HepG2 (cell line): Measurements from ENCODE around the gene TMEM9. TPM values are rescaled to one million over a fixed set of nuclear protein-coding genes. Genes with fewer than 3 reads are reported as not detected.

Experiments
- CC2D1A ChIP-seq: sonication (generic); formaldehyde crosslinking; IDR thresholded peaks from 2 replicates; pipeline ENCODE4 v1.8.1; 2023; ENCODE audit warnings: mild to moderate bottlenecking, missing genetic modification reagents
- CERS6 ChIP-seq: sonication (generic); formaldehyde crosslinking; IDR thresholded peaks from 2 replicates; pipeline ENCODE4 v1.5.0; 2020; ENCODE audit warnings: missing genetic modification reagents
- HINFP ChIP-seq: sonication (generic); formaldehyde crosslinking; IDR thresholded peaks from 2 replicates; pipeline ENCODE4 v1.4.0; 2020; ENCODE audit warnings: low read depth, mild to moderate bottlenecking, missing genetic modification reagents
- NRL ChIP-seq: sonication (generic); formaldehyde crosslinking; IDR thresholded peaks from 2 replicates; pipeline ENCODE4 v1.5.0; 2020; ENCODE audit warnings: missing genetic modification reagents, mild to moderate bottlenecking, moderate library complexity, borderline replicate concordance
- TBP ChIP-seq: sonication (generic); formaldehyde crosslinking; IDR thresholded peaks from 2 replicates; pipeline ENCODE4 v1.5.0; 2020; ENCODE audit warnings: missing genetic modification reagents
- TBX3 ChIP-seq: fragments of 450-650 bp; IDR thresholded peaks from 2 replicates; pipeline ENCODE4 v1.6.1; 2017; ENCODE audit warnings: antibody characterized with exemption, mild to moderate bottlenecking, inconsistent platforms, borderline replicate concordance
- TCF12 ChIP-seq, 2 experiments: fragments of 450-650 bp in 1 of 2; sonication (generic) in 1 of 2; formaldehyde crosslinking in 1 of 2; IDR thresholded peaks; 2 replicates each; pipeline versions ENCODE4 v1.6.1 to v1.8.0; 2017 to 2022; ENCODE audit warnings: antibody characterized with exemption in 1 of 2, mild to moderate bottlenecking in 1 of 2, missing genetic modification reagents in 1 of 2, moderate library complexity in 1 of 2
- ZBTB26 ChIP-seq: IDR thresholded peaks from 2 replicates; pipeline ENCODE4 v1.6.1; 2016; ENCODE audit warnings: missing compliant biosample characterization, missing genetic modification reagents, borderline replicate concordance
- ZBTB49 ChIP-seq: sonication (generic); formaldehyde crosslinking; IDR thresholded peaks from 2 replicates; pipeline ENCODE4 v1.4.0; 2020; ENCODE audit warnings: missing genetic modification reagents, borderline replicate concordance
- ZNF138 ChIP-seq: sonication (generic); formaldehyde crosslinking; IDR thresholded peaks from 2 replicates; pipeline ENCODE4 v1.5.0; 2020; ENCODE audit warnings: mild to moderate bottlenecking, low read depth, missing genetic modification reagents
- ZNF225 ChIP-seq: sonication (generic); formaldehyde crosslinking; IDR thresholded peaks from 2 replicates; pipeline ENCODE4 v1.4.0; 2020; ENCODE audit warnings: mild to moderate bottlenecking, missing genetic modification reagents
- ZNF235 ChIP-seq: sonication (generic); formaldehyde crosslinking; IDR thresholded peaks from 2 replicates; pipeline ENCODE4 v1.8.1; 2023; ENCODE audit warnings: mild to moderate bottlenecking, missing genetic modification reagents, borderline replicate concordance
- ZNF34 ChIP-seq: sonication (generic); formaldehyde crosslinking; IDR thresholded peaks from 2 replicates; pipeline ENCODE4 v1.4.0; 2020; ENCODE audit warnings: mild to moderate bottlenecking, missing genetic modification reagents, borderline replicate concordance
- ZNF496 ChIP-seq: sonication (generic); formaldehyde crosslinking; IDR thresholded peaks from 2 replicates; pipeline ENCODE4 v1.8.1; 2023; ENCODE audit warnings: mild to moderate bottlenecking, moderate library complexity, missing genetic modification reagents; ENCODE audit not compliant: insufficient replicate concordance
- ZNF501 ChIP-seq: sonication (generic); formaldehyde crosslinking; IDR thresholded peaks from 2 replicates; pipeline ENCODE4 v1.5.1; 2020; ENCODE audit warnings: mild to moderate bottlenecking, moderate library complexity, missing genetic modification reagents
- ZNF512 ChIP-seq: sonication (generic); formaldehyde crosslinking; IDR thresholded peaks from 2 replicates; pipeline ENCODE4 v1.4.0; 2020; ENCODE audit warnings: mild to moderate bottlenecking, missing genetic modification reagents
- ZNF589 ChIP-seq: sonication (generic); formaldehyde crosslinking; conservative IDR thresholded peaks from 2 replicates; pipeline ENCODE4 v1.8.0; 2022; ENCODE audit warnings: mild to moderate bottlenecking, moderate library complexity, missing genetic modification reagents
- ZNF766 ChIP-seq: sonication (generic); formaldehyde crosslinking; IDR thresholded peaks from 2 replicates; pipeline ENCODE4 v1.5.0; 2020; ENCODE audit warnings: missing genetic modification reagents, borderline replicate concordance
- polyA plus RNA-seq, 8 experiments: library from polyadenylated mRNA; depleted of rRNA in 3 of 8; stranded (reverse) in 7 of 8; unstranded in 1 of 8; fragments of >200 nt; fragmentation: Illumina TruSeq in 4 of 8; extraction: Trizol in 4 of 8; gene quantifications; 2 replicates each; pipeline versions ENCODE4 v1.2.1 to v1.2.3, GENCODE V29; 2011 to 2016; ENCODE audit warnings: low read depth in 4 of 8, missing spikeins in 1 of 8, mixed read lengths in 1 of 8; ENCODE audit not compliant: insufficient read depth in 1 of 8
- total RNA-seq, 5 experiments: library from RNA; depleted of rRNA; stranded (reverse); fragments of >200 nt; fragmentation: Illumina TruSeq; extraction: Trizol; gene quantifications; 2 replicates each; pipeline ENCODE4 v1.2.3, GENCODE V29; 2016; ENCODE audit warnings: low read depth in 1 of 5

TMEM9 gene
- total and polyA plus RNA-seq, 2 of the 13 experiments (the other 11 are each of a cell fraction or from before 2014, with no cell fraction given) = 60.9 to 102 TPM

- no peak for TF ChIP-seq HINFP
- TF ChIP-seq ZNF235 (CRISPR knock-in tag) = no peak; the same call in 1 of the 2 replicates
- no peak for TF ChIP-seq TBX3
- no peak for TF ChIP-seq ZNF34
- no peak for TF ChIP-seq CERS6 (CRISPR knock-in tag)
- TF ChIP-seq TBP (CRISPR knock-in tag) = no peak
- peak; percentile 37; the same call in 1 of the 2 replicates for TF ChIP-seq ZNF501 (CRISPR knock-in tag)
- 0 out of 2 replicates have a peak, but pooled peaks have one; percentile 34 for TF ChIP-seq ZNF589
- no peak for TF ChIP-seq ZBTB26 (CRISPR knock-in tag)
- no peak for TF ChIP-seq ZNF766
- no peak for TF ChIP-seq NRL (CRISPR knock-in tag)
- no peak for TF ChIP-seq ZNF512 (CRISPR knock-in tag)
- 0 out of 2 replicates have a peak, but pooled peaks have one; percentile 20 for TF ChIP-seq ZNF225 (CRISPR knock-in tag)
- TF ChIP-seq CC2D1A (CRISPR knock-in tag) = no peak
- no peak for TF ChIP-seq ZBTB49 (CRISPR knock-in tag)
- no peak for TF ChIP-seq ZNF496 (CRISPR knock-in tag)
- TF ChIP-seq ZNF138 (CRISPR knock-in tag) = no peak
- TF ChIP-seq TCF12 (IDR thresholded peaks at IDR 0.05) = no peak
- no peak for TF ChIP-seq TCF12 (CRISPR knock-in tag; IDR thresholded peaks at IDR 0.05)
These were observed 17.1 kb upstream of the TMEM9 start (continued) for GRCh38 chr1:201171063-201172036.
